Neuronal stem cell (in vitro differentiated cells): ENCODE data around the gene KCNK15.

Source experiments
- DNase-seq: peaks from one replicate; pipeline ENCODE4 v3.0.0-alpha.2; 2013; ENCODE audit warnings: low spot score
- H2AFZ ChIP-seq: one replicate; pipeline ENCODE4 v1.6.1; 2013; ENCODE audit warnings: mild to moderate bottlenecking, low read length, inconsistent platforms
- H2AK5ac ChIP-seq: 2 replicates; pipeline ENCODE4 v1.6.1; 2013; ENCODE audit warnings: low read depth, mild to moderate bottlenecking, inconsistent platforms, low read length, moderate library complexity, mixed read lengths
- H2BK120ac ChIP-seq: 2 replicates; pipeline ENCODE4 v1.6.1; 2013; ENCODE audit warnings: low read depth, mild to moderate bottlenecking, inconsistent platforms, low read length, moderate library complexity, mixed read lengths
- H2BK12ac ChIP-seq: one replicate; pipeline ENCODE4 v1.6.1; 2013; ENCODE audit warnings: low read length, inconsistent platforms
- H2BK15ac ChIP-seq: 2 replicates; pipeline ENCODE4 v1.6.1; 2013; ENCODE audit warnings: mild to moderate bottlenecking, low read length, inconsistent platforms, mixed read lengths
- H2BK5ac ChIP-seq: one replicate; pipeline ENCODE4 v1.6.1; 2013; ENCODE audit warnings: inconsistent platforms, mild to moderate bottlenecking, low read length, moderate library complexity
- H3K14ac ChIP-seq: one replicate; pipeline ENCODE4 v1.6.1; 2013; ENCODE audit warnings: low read length, inconsistent platforms
- H3K18ac ChIP-seq: 2 replicates; pipeline ENCODE4 v1.6.1; 2013; ENCODE audit warnings: low read length, inconsistent platforms
- H3K23ac ChIP-seq: 2 replicates; pipeline ENCODE4 v1.6.1; 2013; ENCODE audit warnings: low read depth, mild to moderate bottlenecking, mixed read lengths, low read length, inconsistent platforms; ENCODE audit not compliant: poor library complexity
- H3K27ac ChIP-seq: replicated peaks from 3 replicates; pipeline ENCODE4 v1.5.1; 2013; ENCODE audit warnings: low read length, inconsistent platforms
- H3K27me3 ChIP-seq, 3 experiments: 2 replicates each; pipeline ENCODE4 v1.6.1; 2013; ENCODE audit warnings: low read length in 3 of 3, mild to moderate bottlenecking in 2 of 3, inconsistent platforms in 1 of 3, low read depth in 1 of 3, mixed read lengths in 1 of 3, moderate library complexity in 1 of 3; ENCODE audit not compliant: control insufficient read depth in 3 of 3, insufficient read depth in 3 of 3
- H3K36me3 ChIP-seq, 2 donors: replicated peaks in 1 of 2; 2 replicates each; pipeline ENCODE4 v1.6.1; 2013; ENCODE audit warnings: low read length in 2 of 2; ENCODE audit not compliant: control insufficient read depth in 2 of 2, insufficient read depth in 2 of 2
- H3K4ac ChIP-seq: 2 replicates; pipeline ENCODE4 v1.6.1; 2013; ENCODE audit warnings: inconsistent platforms, mild to moderate bottlenecking, low read length, moderate library complexity
- H3K4me1 ChIP-seq, 2 donors: 1 replicate in 1 of 2; 2 replicates in 1 of 2; pipeline ENCODE4 v1.6.1; 2013; ENCODE audit warnings: low read length in 2 of 2, low read depth in 1 of 2; ENCODE audit not compliant: control insufficient read depth in 2 of 2, insufficient read depth in 1 of 2
- H3K4me2 ChIP-seq: one replicate; pipeline ENCODE4 v1.6.1; 2013; ENCODE audit warnings: mild to moderate bottlenecking, low read length, inconsistent platforms; ENCODE audit not compliant: insufficient read depth, poor library complexity, severe bottlenecking
- H3K4me3 ChIP-seq, 2 donors: 2 replicates each; pipeline ENCODE4 v1.5.1; 2013; ENCODE audit warnings: low read length in 2 of 2, mild to moderate bottlenecking in 2 of 2, inconsistent platforms in 1 of 2, moderate library complexity in 1 of 2
- H3K79me1 ChIP-seq: one replicate; pipeline ENCODE4 v1.6.1; 2013; ENCODE audit warnings: low read depth, mild to moderate bottlenecking, inconsistent platforms, low read length, moderate library complexity
- H3K9ac ChIP-seq: one replicate; pipeline ENCODE4 v1.6.1; 2013; ENCODE audit warnings: mild to moderate bottlenecking, low read depth, low read length, inconsistent platforms; ENCODE audit not compliant: poor library complexity
- H3K9me3 ChIP-seq, 2 donors: replicated peaks in 1 of 2; 2 replicates each; pipeline versions ENCODE3 to v1.6.1; 2013; ENCODE audit warnings: low read length in 2 of 2, mild to moderate bottlenecking in 2 of 2, inconsistent platforms in 1 of 2, low read depth in 1 of 2, mixed read lengths in 1 of 2, moderate library complexity in 1 of 2; ENCODE audit not compliant: control insufficient read depth in 2 of 2, insufficient read depth in 1 of 2
- H4K8ac ChIP-seq: one replicate; pipeline ENCODE4 v1.6.1; 2013; ENCODE audit warnings: low read depth, mild to moderate bottlenecking, inconsistent platforms, low read length, moderate library complexity
- H4K91ac ChIP-seq: one replicate; pipeline ENCODE4 v1.6.1; 2013; ENCODE audit warnings: low read length, low read depth, mild to moderate bottlenecking, inconsistent platforms; ENCODE audit not compliant: poor library complexity
- WGBS, 2 donors: extraction: QIAGEN DNeasy Blood & Tissue Kit; methylation state at CpG; one replicate each; pipeline ENCODE4 v1.1.7; 2013; ENCODE audit warnings: missing lambda C conversion rate in 2 of 2, mixed read lengths in 1 of 2; ENCODE audit not compliant: insufficient read length in 2 of 2, insufficient replicate concordance in 1 of 2; ENCODE audit errors: extremely low coverage in 2 of 2; 5-methylcytosine and 5-hydroxymethylcytosine counted together

Gene KCNK15

DNA sequence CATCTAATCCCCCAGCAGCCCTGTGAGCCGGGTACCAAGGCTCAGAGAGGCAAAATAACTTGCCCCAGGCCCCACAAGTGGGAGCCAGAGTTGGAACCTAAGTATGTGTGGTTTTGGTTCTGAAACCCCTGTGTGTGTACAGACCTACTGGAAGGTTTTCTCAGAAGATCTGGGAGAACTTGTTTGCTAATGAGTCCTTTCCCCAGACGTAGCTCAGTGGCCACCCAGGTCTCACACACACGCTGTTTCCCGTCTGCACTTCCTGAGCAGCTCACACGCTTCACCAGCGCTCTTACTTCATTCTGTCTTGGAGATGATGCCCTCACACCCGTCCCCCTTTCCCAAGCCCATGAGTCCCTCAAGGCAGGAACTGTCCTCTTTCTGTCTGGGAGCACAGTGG, 22.3 kb upstream of the KCNK15 start:
- WGBS, 2 donors = no CpG with 5 or more reads among the region's 7 CpGs
- no peak overlapping the region for H3K4me3 ChIP-seq
- no peak overlapping the region for H2BK120ac ChIP-seq
- H3K23ac ChIP-seq = no peak overlapping the region
- no peaks in the 10 kb centered on the region for H3K79me1 ChIP-seq
- no peak overlapping the region for H4K8ac ChIP-seq
- H2AFZ ChIP-seq = no peak overlapping the region
- no peak overlapping the region for H2BK15ac ChIP-seq
- peaks cover 0 to 6% (median 0%) of the 10 kb centered on the region in 3 experiments for H3K27me3 ChIP-seq
- H2BK12ac ChIP-seq = no peak overlapping the region
- H3K36me3 ChIP-seq = no peaks in the 10 kb centered on the region
- no peak overlapping the region for H3K14ac ChIP-seq
- no peak overlapping the region for H3K18ac ChIP-seq
- no peak overlapping the region for H3K4ac ChIP-seq
- H3K4me1 ChIP-seq = peaks cover 0 to 2% of the 10 kb centered on the region in 2 donors
- no peak overlapping the region for H4K91ac ChIP-seq
- H2BK5ac ChIP-seq = no peak overlapping the region
- H3K9ac ChIP-seq = no peak overlapping the region
- no peak for DNase-seq
- H3K9me3 ChIP-seq = no peaks in the 10 kb centered on the region
- no peak overlapping the region for H2AK5ac ChIP-seq
- H3K4me2 ChIP-seq = no peak overlapping the region
- no peak overlapping the region for H3K27ac ChIP-seq

DNA sequence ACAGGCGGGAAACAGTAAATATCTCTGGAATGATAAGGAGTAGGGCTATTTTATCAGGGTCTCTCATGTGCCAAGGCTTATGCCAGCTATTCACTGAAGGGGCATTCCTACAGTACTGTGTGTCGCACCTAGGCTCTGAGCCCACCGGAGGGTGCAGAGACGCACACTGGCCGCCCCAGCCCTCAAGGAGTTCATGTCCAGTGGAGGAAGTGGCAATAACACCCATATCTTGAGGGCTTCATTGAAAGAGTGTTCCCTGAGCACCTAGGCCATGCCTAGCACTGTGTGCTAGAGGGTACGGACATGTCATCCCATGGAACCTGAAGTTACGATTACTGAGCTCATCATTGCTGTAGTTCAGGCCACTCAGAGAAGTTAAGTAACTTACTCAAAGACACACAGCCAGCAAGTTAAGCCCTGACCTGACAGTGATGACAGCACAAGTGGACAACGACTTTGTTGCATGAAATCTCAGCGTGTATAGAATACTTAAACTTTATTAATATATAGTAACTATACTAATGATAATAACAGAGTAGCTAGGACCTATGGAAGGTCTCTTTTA, 21.8 kb upstream of the KCNK15 start:
- no peak overlapping the region for H3K9ac ChIP-seq
- no peak overlapping the region for H3K4me3 ChIP-seq
- no peak overlapping the region for H2AFZ ChIP-seq
- no peak overlapping the region for H2AK5ac ChIP-seq
- H3K27me3 ChIP-seq = peaks cover 0 to 3% (median 0%) of the 10 kb centered on the region in 3 experiments
- no peaks in the 10 kb centered on the region for H3K79me1 ChIP-seq
- H3K36me3 ChIP-seq = no peaks in the 10 kb centered on the region
- H3K27ac ChIP-seq = no peak overlapping the region
- H3K18ac ChIP-seq = no peak overlapping the region
- no peak overlapping the region for H4K91ac ChIP-seq
- H2BK12ac ChIP-seq = no peak overlapping the region
- no peaks in the 10 kb centered on the region for H3K9me3 ChIP-seq
- H3K4me1 ChIP-seq = peaks cover 0 to 3% of the 10 kb centered on the region in 2 donors
- H4K8ac ChIP-seq = no peak overlapping the region
- no peak overlapping the region for H2BK15ac ChIP-seq
- H3K14ac ChIP-seq = no peak overlapping the region
- WGBS, 2 donors = no CpG with 5 or more reads among the region's 9 CpGs
- no peak overlapping the region for H3K4ac ChIP-seq
- H2BK5ac ChIP-seq = no peak overlapping the region
- H3K4me2 ChIP-seq = no peak overlapping the region
- no peak overlapping the region for H3K23ac ChIP-seq
- DNase-seq = no peak
- H2BK120ac ChIP-seq = no peak overlapping the region

DNA sequence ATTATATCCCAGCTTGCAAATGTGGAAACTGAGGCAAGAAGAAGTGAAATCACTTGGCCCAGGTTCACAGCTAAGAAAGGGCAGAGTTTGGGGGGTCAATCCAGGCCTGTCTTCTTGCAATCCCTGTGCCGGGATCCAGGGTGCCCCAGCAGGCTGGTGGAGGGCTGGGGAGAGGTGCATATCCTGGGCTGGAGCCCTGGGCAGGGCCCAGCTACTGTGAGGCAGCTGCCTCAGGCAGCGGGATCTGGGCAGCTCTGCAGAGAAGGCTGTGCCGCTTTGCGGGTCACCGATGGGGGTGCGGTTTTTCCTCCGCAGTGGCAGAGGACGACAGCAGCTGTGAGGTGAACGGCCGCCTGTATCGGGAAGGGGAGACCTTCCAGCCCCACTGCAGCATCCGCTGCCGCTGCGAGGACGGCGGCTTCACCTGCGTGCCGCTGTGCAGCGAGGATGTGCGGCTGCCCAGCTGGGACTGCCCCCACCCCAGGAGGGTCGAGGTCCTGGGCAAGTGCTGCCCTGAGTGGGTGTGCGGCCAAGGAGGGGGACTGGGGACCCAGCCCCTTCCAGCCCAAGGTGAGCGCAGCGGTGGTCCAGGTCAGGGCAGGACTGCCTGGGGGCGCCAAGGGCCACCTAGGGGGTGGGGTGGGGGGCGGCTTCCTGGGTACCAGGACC, 21.1 kb upstream of the KCNK15 start:
- H2BK5ac ChIP-seq = no peak overlapping the region
- H3K79me1 ChIP-seq = no peaks in the 10 kb centered on the region
- no peak overlapping the region for H3K4ac ChIP-seq
- no peak overlapping the region for H3K14ac ChIP-seq
- no peak overlapping the region for H2BK15ac ChIP-seq
- no peak overlapping the region for H3K4me3 ChIP-seq
- peak overlapping the region; percentile 42 for H2AK5ac ChIP-seq
- no peak overlapping the region for H4K91ac ChIP-seq
- peak overlapping the region; percentile 45 for H3K9ac ChIP-seq
- peak overlapping the region; percentile 29 for H3K23ac ChIP-seq
- H2AFZ ChIP-seq = no peak overlapping the region
- H3K9me3 ChIP-seq = no peaks in the 10 kb centered on the region
- no peaks in the 10 kb centered on the region for H3K27me3 ChIP-seq
- no peaks in the 10 kb centered on the region for H3K36me3 ChIP-seq
- no peak overlapping the region for H3K4me2 ChIP-seq
- H2BK12ac ChIP-seq = no peak overlapping the region
- no peak for DNase-seq
- H3K18ac ChIP-seq = peak overlapping the region; percentile 42
- no CpG with 5 or more reads among the region's 26 CpGs for WGBS, 2 donors
- no peak overlapping the region for H4K8ac ChIP-seq
- H3K27ac ChIP-seq = no peak overlapping the region
- H2BK120ac ChIP-seq = no peak overlapping the region
- peaks cover 0 to 6% of the 10 kb centered on the region in 2 donors for H3K4me1 ChIP-seq

DNA sequence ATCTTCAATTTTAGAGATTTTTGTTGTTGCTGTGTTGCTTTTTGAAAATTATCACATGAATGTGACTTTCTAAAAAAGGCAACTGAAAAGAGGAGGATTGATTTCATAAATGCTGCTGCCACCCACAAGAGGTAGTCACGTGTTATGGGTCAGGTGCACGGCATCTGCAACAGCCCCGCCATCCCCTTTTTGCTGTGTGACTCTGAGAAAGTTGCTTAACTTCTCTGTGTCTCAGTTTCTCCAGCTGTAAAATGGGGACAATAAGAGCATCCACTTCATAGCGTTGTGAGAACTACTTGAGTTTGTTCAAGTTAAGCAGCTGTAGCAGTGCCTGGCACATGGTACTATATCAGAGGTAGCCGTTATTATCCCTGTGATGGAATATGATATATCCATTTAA, 19.8 kb upstream of the KCNK15 start:
- Histone ChIP-seq H3K18ac (no peak overlapping the region), H3K4me1 (peaks cover 0 to 3% of the 10 kb centered on the region in 2 donors), H3K14ac (no peak overlapping the region), H2AFZ (no peak overlapping the region), H3K27ac (no peak overlapping the region), H3K9me3 (no peaks in the 10 kb centered on the region), H2BK5ac (no peak overlapping the region), H3K4ac (no peak overlapping the region), H3K4me3 (no peak overlapping the region), H3K23ac (no peak overlapping the region), H2AK5ac (no peak overlapping the region), H3K36me3 (no peaks in the 10 kb centered on the region), H3K9ac (no peak overlapping the region), H4K8ac (no peak overlapping the region), H2BK120ac (no peak overlapping the region), H3K4me2 (no peak overlapping the region), H3K79me1 (no peaks in the 10 kb centered on the region), H2BK12ac (no peak overlapping the region), H3K27me3 (no peaks in the 10 kb centered on the region), H4K91ac (no peak overlapping the region), H2BK15ac (no peak overlapping the region)
- no CpG with 5 or more reads among the region's 5 CpGs for WGBS, 2 donors
- no peak for DNase-seq
